Measurements from ENCODE around the gene PIK3CA. TPM values are rescaled to one million over a fixed set of nuclear protein-coding genes. Genes with fewer than 3 reads are reported as not detected.

Gene PIK3CA
- total RNA-seq, 1 experiment from 2014 or later: 12.0 TPM

- Histone ChIP-seq H4K91ac (ENCODE audit: insufficient read length, low read depth, low read length) (no peak overlapping the region), H4K20me1 (ENCODE audit: control insufficient read depth, insufficient read depth, insufficient read length) (no peaks in the 10 kb centered on the region), H3K23ac (ENCODE audit: insufficient read length, low read depth, low read length) (no peak overlapping the region), H2AK5ac (ENCODE audit: insufficient read length, low read length) (no peak overlapping the region), H2BK5ac (ENCODE audit: insufficient read length, low read length) (no peak overlapping the region), H3K4me1 (ENCODE audit: insufficient read depth, low read length) (no peaks in the 10 kb centered on the region; the same call in 1 of the 2 replicates), H3T11ph (ENCODE audit: low read length) (no peak overlapping the region), H3K56ac (ENCODE audit: insufficient read length, low read depth, low read length) (no peak overlapping the region), H3K27ac (ENCODE audit: insufficient read length, low read depth, low read length) (no peak overlapping the region), H3K9me3 (ENCODE audit: control insufficient read depth, low read depth, low read length) (no peaks in the 10 kb centered on the region), H3K18ac (ENCODE audit: insufficient read length, low read depth, low read length) (no peak overlapping the region), H2BK120ac (ENCODE audit: low read depth, low read length, poor library complexity, severe bottlenecking) (no peak overlapping the region), H4K5ac (ENCODE audit: insufficient read length, low read depth, low read length) (no peak overlapping the region), H3K27me3 (ENCODE audit: insufficient read depth, low read length) (no peaks in the 10 kb centered on the region), H2BK20ac (ENCODE audit: low read depth, low read length, poor library complexity, severe bottlenecking) (no peak overlapping the region), H3K79me2 (ENCODE audit: insufficient read depth, low read length) (no peaks in the 10 kb centered on the region; the same call in 1 of the 2 replicates), H2BK15ac (ENCODE audit: low read depth, low read length) (no peak overlapping the region), H4K8ac (replicated peaks; ENCODE audit: insufficient read length, low read depth, low read length) (no peak overlapping the region), H3K4me2 (ENCODE audit: insufficient read depth, insufficient read length, low read length) (no peak overlapping the region), H3K4ac (ENCODE audit: low read depth, low read length) (no peak overlapping the region), H2AFZ (ENCODE audit: low read length) (no peak overlapping the region), H3K14ac (ENCODE audit: insufficient read depth, low read length) (no peak overlapping the region), H2BK12ac (ENCODE audit: insufficient read length, low read depth, low read length) (no peak overlapping the region), H3K79me1 (ENCODE audit: insufficient read depth, low read depth, low read length, poor library complexity, severe bottlenecking) (peaks cover 3% of the 10 kb centered on the region), H3K23me2 (ENCODE audit: insufficient read length, low read depth, low read length, poor library complexity, severe bottlenecking) (no peaks in the 10 kb centered on the region), H3K9ac (ENCODE audit: extremely low read depth, insufficient read length, low read length) (no peak overlapping the region)
- peaks cover 3 to 7% of the 10 kb centered on the region in 2 experiments for H3K4me1 Mint-ChIP-seq
- no peak for DNase-seq
- no peaks in the 10 kb centered on the region for H3K27me3 Mint-ChIP-seq (ENCODE audit: low read depth)
- peaks cover 0 to 6% of the 10 kb centered on the region in 2 experiments; a peak in 1 of 5 replicates for H3K9me3 Mint-ChIP-seq
- peak overlapping the region in 1 of 3 experiments; percentile 5; a peak in 1 of 7 replicates for H3K27ac Mint-ChIP-seq
- H3K4me3 Mint-ChIP-seq: no peak overlapping the region
- WGBS (ENCODE audit: extremely low coverage, insufficient read length, low lambda C conversion rate): no CpG with 5 or more reads among the region's 2 CpGs
- peaks cover 0 to 9% (median 0%) of the 10 kb centered on the region in 3 experiments; a peak in 2 of 7 replicates for H3K36me3 Mint-ChIP-seq (ENCODE audit: insufficient read depth in 1 of 3, low read depth in 3 of 3)
- TF ChIP-seq CTCF (conservative IDR thresholded peaks at IDR 0.05): no peak
These were observed 20.8 kb downstream of the PIK3CA start for GRCh38 chr3:179168918-179169317.

Data from H9 (cell line).